Measurements from ENCODE around the gene PTPRN2.
"Not testable (repeated sequence)": the region's sequence is repeated elsewhere in the genome, so short reads cannot be mapped to it uniquely, and the experiment has no call there.

Gene PTPRN2

GRCh38 chr7:158443688-158444483 is 143.7 kb downstream of the PTPRN2 start:
- DNase-seq (ENCODE audit: low read depth) = no peak

- DNase-seq (ENCODE audit: low read depth) = no peak
Observed at GRCh38 chr7:158443014-158443687, 144.5 kb downstream of the PTPRN2 start.

GRCh38 chr7:158442260-158442659 is 145.4 kb downstream of the PTPRN2 start:
- no peak for DNase-seq (ENCODE audit: low read depth)

- no peak for DNase-seq (ENCODE audit: low read depth)
Observed at GRCh38 chr7:158439035-158439434, 148.6 kb downstream of the PTPRN2 start.

- DNase-seq (ENCODE audit: low read depth) = no peak
Observed at GRCh38 chr7:158432369-158433341, 155.0 kb downstream of the PTPRN2 start.

GRCh38 chr7:158431941-158432347 is 155.7 kb downstream of the PTPRN2 start:
- DNase-seq (ENCODE audit: low read depth) = peak; percentile 58

GRCh38 chr7:158431055-158431940 is 156.3 kb downstream of the PTPRN2 start:
- DNase-seq (ENCODE audit: low read depth) = no peak

- no peak for DNase-seq (ENCODE audit: low read depth)
Observed at GRCh38 chr7:158430308-158431034, 157.2 kb downstream of the PTPRN2 start.

- DNase-seq (ENCODE audit: low read depth) = no peak
Observed at GRCh38 chr7:158428837-158429753, 158.5 kb downstream of the PTPRN2 start.

- DNase-seq (ENCODE audit: low read depth) = no peak
Observed at GRCh38 chr7:158428131-158428836, 159.3 kb downstream of the PTPRN2 start.

- not testable (repeated sequence) for DNase-seq (ENCODE audit: low read depth)
Observed at GRCh38 chr7:158425676-158426075, 161.9 kb downstream of the PTPRN2 start.

- no peak for DNase-seq (ENCODE audit: low read depth)
Observed at GRCh38 chr7:158424531-158424930, 163.1 kb downstream of the PTPRN2 start.

GRCh38 chr7:158424011-158424410 is 163.6 kb downstream of the PTPRN2 start:
- no peak for DNase-seq (ENCODE audit: low read depth)

- DNase-seq (ENCODE audit: low read depth) = no peak
Observed at GRCh38 chr7:158422887-158423560, 164.6 kb downstream of the PTPRN2 start.

- DNase-seq (ENCODE audit: low read depth) = no peak
Observed at GRCh38 chr7:158422196-158422886, 165.3 kb downstream of the PTPRN2 start.

- DNase-seq (ENCODE audit: low read depth) = no peak
Observed at GRCh38 chr7:158421361-158421760, 166.3 kb downstream of the PTPRN2 start.

- DNase-seq (ENCODE audit: low read depth) = no peak
Observed at GRCh38 chr7:158420591-158421340, 166.9 kb downstream of the PTPRN2 start.
